Measurements from ENCODE around the gene SLC25A23.
"Not testable (repeated sequence)": the region's sequence is repeated elsewhere in the genome, so short reads cannot be mapped to it uniquely, and the experiment has no call there.

SLC25A23 gene

GRCh38 chr19:6455924-6456323, 3.7 kb downstream of the SLC25A23 start:
- no peak for DNase-seq

- DNase-seq, result no peak
These were observed 5.5 kb downstream of the SLC25A23 start for GRCh38 chr19:6453951-6454565.

GRCh38 chr19:6452899-6453298, 6.7 kb downstream of the SLC25A23 start:
- no peak for DNase-seq

- no peak for DNase-seq
These were observed 7.4 kb downstream of the SLC25A23 start for GRCh38 chr19:6452223-6452614.

GRCh38 chr19:6451583-6452222, 7.9 kb downstream of the SLC25A23 start:
- DNase-seq, result no peak

GRCh38 chr19:6450166-6450565, 9.4 kb downstream of the SLC25A23 start:
- DNase-seq, result no peak

GRCh38 chr19:6448045-6448444, 11.5 kb downstream of the SLC25A23 start:
- no peak for DNase-seq

GRCh38 chr19:6446452-6446851, 13.1 kb downstream of the SLC25A23 start:
- no peak for DNase-seq

- no peak for DNase-seq
These were observed 15.6 kb downstream of the SLC25A23 start for GRCh38 chr19:6443986-6444385.

GRCh38 chr19:6442087-6442688, 17.4 kb downstream of the SLC25A23 start:
- no peak for DNase-seq

- DNase-seq, result no peak
These were observed 18.7 kb downstream of the SLC25A23 start for GRCh38 chr19:6440905-6441304.

GRCh38 chr19:6439743-6440142, 19.8 kb downstream of the SLC25A23 start:
- DNase-seq, result no peak

- DNase-seq, result no peak
These were observed 25.9 kb downstream of the SLC25A23 start, which contains the start of gene SLC25A41 for GRCh38 chr19:6433663-6434062. TSS of gene SLC25A41 (minus strand) at chr19:6433763. CDS start at chr19:6433693, 70 bp downstream.

GRCh38 chr19:6433165-6433564, 26.4 kb downstream of the SLC25A23 start:
- no peak for DNase-seq

GRCh38 chr19:6431891-6432290, 27.7 kb downstream of the SLC25A23 start:
- no peak for DNase-seq

- DNase-seq, result no peak
These were observed 30.0 kb downstream of the SLC25A23 start for GRCh38 chr19:6429419-6430221.

- not testable (repeated sequence) for DNase-seq
These were observed 30.7 kb downstream of the SLC25A23 start for GRCh38 chr19:6428692-6429418.

GRCh38 chr19:6427131-6427530, 32.5 kb downstream of the SLC25A23 start:
- no peak for DNase-seq

GRCh38 chr19:6425732-6426620, 33.6 kb downstream of the SLC25A23 start:
- no peak for DNase-seq

- DNase-seq, result peak; percentile 98
These were observed 34.5 kb downstream of the SLC25A23 start for GRCh38 chr19:6424939-6425731.

Measured in activated CD8-positive, alpha-beta memory T cell treated with anti-CD3 and anti-CD28 coated beads, Interleukin-2, amount 50 U/mL, for 4 hours (primary cell).